CD4-positive, alpha-beta T cell (primary cell): Measurements from ENCODE around the gene LRRC75A. TPM values are rescaled to one million over a fixed set of nuclear protein-coding genes. Genes with fewer than 3 reads are reported as not detected.

Experiments used
- ATAC-seq: fragments of 200-7000 bp; cut with Tn5 transposase; one replicate; pipeline ENCODE4 v1.10.0; 2022; ENCODE audit warnings: mild to moderate bottlenecking; ENCODE audit not compliant: poor library complexity
- CTCF ChIA-PET: fragments of 350-600 bp; sonication (Branson Sonifier 250); formaldehyde crosslinking; loops from one replicate; lab custom pipeline; 2021; ENCODE audit warnings: antibody characterized with exemption, inconsistent platforms; lab: Charles Lee
- POLR2A ChIA-PET: fragments of 350-600 bp; sonication (Branson Sonifier 250); formaldehyde crosslinking; loops from one replicate; lab custom pipeline; 2021; ENCODE audit warnings: antibody characterized with exemption, inconsistent platforms; lab: Charles Lee
- DNase-seq, 14 experiments: peaks; one replicate each; pipeline ENCODE4 v3.0.0-alpha.2; 2013 to 2020; ENCODE audit warnings: mixed read lengths in 2 of 14
- H3K27ac ChIP-seq, 2 donors: one replicate each; pipeline versions ENCODE4 v1.5.1 to v1.7.0; 2013; ENCODE audit warnings: low read length in 2 of 2, low read depth in 1 of 2, mild to moderate bottlenecking in 1 of 2
- H3K27me3 ChIP-seq, 2 experiments: 1 replicate in 1 of 2; 2 replicates in 1 of 2; pipeline versions ENCODE4 v1.6.1 to v1.7.0; 2013; ENCODE audit warnings: low read length in 2 of 2, control low read depth in 1 of 2, mild to moderate bottlenecking in 1 of 2, moderate library complexity in 1 of 2; ENCODE audit not compliant: insufficient read depth in 2 of 2, control insufficient read depth in 1 of 2
- H3K36me3 ChIP-seq: one replicate; pipeline ENCODE4 v1.6.1; 2013; ENCODE audit warnings: low read length, control low read depth; ENCODE audit not compliant: insufficient read depth
- H3K4me1 ChIP-seq: one replicate; pipeline ENCODE4 v1.6.1; 2013; ENCODE audit warnings: low read length, control low read depth; ENCODE audit not compliant: insufficient read depth
- H3K4me3 ChIP-seq: one replicate; pipeline ENCODE4 v1.5.1; 2013; ENCODE audit warnings: mild to moderate bottlenecking, low read length, moderate library complexity
- H3K9me3 ChIP-seq, 2 experiments: 1 replicate in 1 of 2; 2 replicates in 1 of 2; pipeline versions ENCODE4 v1.6.1 to v1.7.0; 2013; ENCODE audit warnings: low read length in 2 of 2, mild to moderate bottlenecking in 2 of 2, control low read depth in 1 of 2, moderate library complexity in 1 of 2; ENCODE audit not compliant: control insufficient read depth in 1 of 2, insufficient read depth in 1 of 2
- H3K27ac Mint-ChIP-seq: one replicate; pipeline ENCODE4 v1.8.0; 2020; ENCODE audit warnings: mixed read lengths
- H3K27me3 Mint-ChIP-seq: one replicate; pipeline ENCODE4 v1.8.0; 2021; ENCODE audit warnings: mixed read lengths
- H3K36me3 Mint-ChIP-seq: one replicate; pipeline ENCODE4 v1.8.0; 2021; ENCODE audit warnings: low read depth, mixed read lengths
- H3K4me1 Mint-ChIP-seq: one replicate; pipeline ENCODE4 v1.8.0; 2021; ENCODE audit warnings: low read depth, mixed read lengths
- H3K4me3 Mint-ChIP-seq: one replicate; pipeline ENCODE4 v1.8.0; 2020; ENCODE audit warnings: mild to moderate bottlenecking, mixed read lengths
- H3K9me3 Mint-ChIP-seq: one replicate; pipeline ENCODE4 v1.8.0; 2020; ENCODE audit warnings: mixed read lengths
- CTCF ChIP-seq: fragments of 200-600 bp; IDR thresholded peaks from one replicate; pipeline ENCODE4 v1.8.0; 2022; ENCODE audit warnings: antibody characterized with exemption, mild to moderate bottlenecking
- intact Hi-C, 2 experiments: fragments of 100-400 bp; cut with DNase I in 1 of 2; cut with micrococcal nuclease in 1 of 2; formaldehyde crosslinking; loops; one replicate each; pipeline versions ENCODE4 v1.15.1 to v1.9.0; 2023 to 2025; cut with DNase I, micrococcal nuclease
- polyA plus RNA-seq, 2 donors: library from polyadenylated mRNA; unstranded; fragments of 120-200 nt; gene quantifications; one replicate each; pipeline ENCODE4 v1.2.1, GENCODE V29; 2013
- total RNA-seq, 174 experiments: library from RNA in 2 of 174; stranded (reverse) in 2 of 174; gene quantifications; one replicate each; pipeline ENCODE4 v1.2.3 and lab custom pipeline; 2021 to 2026

The LRRC75A gene
- total RNA-seq (1 to 10 TPM; 1.5 to 1.9 TPM), total RNA-seq (lab: John Stamatoyannopoulos, UW) (0.24 to 7.3 (median 2.2) reads per million in 172 experiments)
- polyA plus RNA-seq (2013, experiment 1 of 2) = 2.7 TPM
- polyA plus RNA-seq (2013, experiment 2 of 2) = 3.9 TPM

GRCh38 chr17:16491703-16492612 lies at the start of gene LRRC75A:
Gene LRRC75A (minus strand): TSS chr17:16492193. CDS start chr17:16491990, 203 bp downstream.
- peaks cover 0 to 5% of the 10 kb centered on the region in 2 experiments for H3K27me3 ChIP-seq
- no peak within 1 kb of the TSS for H3K27ac Mint-ChIP-seq
- H3K27me3 Mint-ChIP-seq = no peaks in the 10 kb centered on the region
- no peaks in the 10 kb centered on the region for H3K9me3 Mint-ChIP-seq
- H3K4me3 Mint-ChIP-seq = peak within 1 kb of the TSS; percentile 89
- peaks cover 17% of the 10 kb centered on the region for H3K4me1 ChIP-seq
- POLR2A ChIA-PET = interaction anchor here (0.6 to 1.3 kb wide), 2 partner anchors 93 to 111 kb away, joined by 3 read pairs; partner anchors contain the start of gene UBB
- H3K36me3 ChIP-seq = no peaks in the 10 kb centered on the region
- no peak for TF ChIP-seq CTCF
- no peaks in the 10 kb centered on the region for H3K9me3 ChIP-seq
- intact Hi-C loops = loop anchor here in 1 of 2 experiments (2.0 to 5.0 kb wide), 2 partner anchors 43 to 55 kb away; no protein-coding TSS in a partner anchor
- H3K4me1 Mint-ChIP-seq = peaks cover 12% of the 10 kb centered on the region
- peak; percentile 17 to 83 (median 49) for DNase-seq
- ATAC-seq = peak; percentile 87
- H3K36me3 Mint-ChIP-seq = no peaks in the 10 kb centered on the region
- H3K27ac ChIP-seq = no peak within 1 kb of the TSS
- CTCF ChIA-PET = interaction anchor here (0.7 to 1.5 kb wide), 2 partner anchors 30 to 39 kb away, joined by 3 read pairs; no protein-coding TSS in a partner anchor
- H3K4me3 ChIP-seq = peak within 1 kb of the TSS; percentile 51

- Histone ChIP-seq H3K4me3 (no peak overlapping the region), H3K4me1 (peaks cover 19% of the 10 kb centered on the region), H3K27ac (no peak overlapping the region), H3K9me3 (peaks cover 0 to 1% of the 10 kb centered on the region in 2 experiments), H3K27me3 (no peaks in the 10 kb centered on the region), H3K36me3 (no peaks in the 10 kb centered on the region)
- Mint-ChIP-seq H3K27ac (peak overlapping the region; percentile 81), H3K9me3 (no peaks in the 10 kb centered on the region), H3K4me3 (peak overlapping the region; percentile 93), H3K27me3 (no peaks in the 10 kb centered on the region), H3K4me1 (peaks cover 13% of the 10 kb centered on the region), H3K36me3 (peaks cover 10% of the 10 kb centered on the region)
- DNase-seq (peak in 1 of 14 experiments; percentile 21), ATAC-seq (no peak)
- intact Hi-C loops = loop anchor here (1.0 to 5.0 kb wide), 6 partner anchors 52 to 940 kb away; partner anchors contain the start of genes MED9 (in 1 of the 2), NCOR1 (in 1 of the 2) and PIGL (in 1 of the 2)
- POLR2A ChIA-PET = interaction anchor here (1.9 to 2.3 kb wide), 2 partner anchors 47 to 537 kb away, joined by 6 to 19 read pairs; partner anchors contain the start of genes TTC19 and ZSWIM7
- TF ChIP-seq CTCF = no peak
- CTCF ChIA-PET = interaction anchor here (1.6 to 2.9 kb wide), 5 partner anchors 32 to 116 kb away, joined by 4 to 30 read pairs (median 7); partner anchors contain the start of gene ZNF287
Measured at GRCh38 chr17:16537130-16537458, 45.1 kb upstream of the LRRC75A start.

GRCh38 chr17:16534236-16534635 lies 42.2 kb upstream of the LRRC75A start:
- DNase-seq = no peak
- Histone ChIP-seq H3K4me1 (peaks cover 19% of the 10 kb centered on the region), H3K9me3 (peaks cover 0 to 4% of the 10 kb centered on the region in 2 experiments), H3K27me3 (peaks cover 0 to 3% of the 10 kb centered on the region in 2 experiments), H3K36me3 (no peaks in the 10 kb centered on the region), H3K4me3 (no peak overlapping the region), H3K27ac (no peak overlapping the region)
- Mint-ChIP-seq H3K36me3 (peaks cover 5% of the 10 kb centered on the region), H3K27me3 (peaks cover 14% of the 10 kb centered on the region), H3K4me3 (no peak overlapping the region), H3K4me1 (peaks cover 13% of the 10 kb centered on the region), H3K27ac (no peak overlapping the region), H3K9me3 (no peaks in the 10 kb centered on the region)
- POLR2A ChIA-PET = no interaction called here
- CTCF ChIA-PET = interaction anchor here (0.6 kb wide), 1 partner anchor 82 kb away, joined by 3 read pairs; no protein-coding TSS in a partner anchor
- intact Hi-C loops = loop anchor here in 1 of 2 experiments (2.0 to 5.0 kb wide), 2 partner anchors 41 to 97 kb away; partner anchors contain the start of gene LRRC75A
- TF ChIP-seq CTCF = no peak
- no peak for ATAC-seq
